GM12878 (cell line): Measurements from ENCODE around the gene ZC3H6. TPM values are rescaled to one million over a fixed set of nuclear protein-coding genes. Genes with fewer than 3 reads are reported as not detected.

Source experiments
- ATAC-seq: fragments of 200-7000 bp; cut with Tn5 transposase; 3 replicates; pipeline ENCODE4 v1.9.1; 2020; ENCODE audit warnings: mild to moderate bottlenecking, moderate library complexity
- BruUV-seq: library from RNA; stranded (reverse); fragments of 400-500 nt; replicated peaks from 2 replicates; lab custom pipeline; 2021; lab: Mats Ljungman, UMichigan
- CTCF ChIA-PET: fragments of 300-600 bp; sonication (Branson Sonifier 250); formaldehyde crosslinking; extraction: SDS; loops from one replicate; lab custom pipeline; 2021; ENCODE audit warnings: inconsistent platforms; lab: Yijun Ruan, JAX
- POLR2A ChIA-PET: fragments of 350-600 bp; formaldehyde crosslinking; extraction: SDS; loops from one replicate; lab custom pipeline; 2021; ENCODE audit warnings: inconsistent platforms; lab: Charles Lee
- RAD21 ChIA-PET: fragments of 300-600 bp; sonication (Branson Sonifier 250); formaldehyde crosslinking; loops from one replicate; lab custom pipeline; 2023; ENCODE audit warnings: antibody characterized with exemption; ENCODE audit not compliant: unreplicated experiment; lab: Charles Lee
- SMC1A ChIA-PET: fragments of 300-600 bp; sonication (Branson Sonifier 250); formaldehyde crosslinking; loops from one replicate; lab custom pipeline; 2023; ENCODE audit not compliant: unreplicated experiment, uncharacterized antibody; lab: Charles Lee
- DNase-seq: peaks from one replicate; pipeline ENCODE4 v3.0.0-alpha.2; 2011; ENCODE audit warnings: low read depth, low spot score
- FAIRE-seq: peaks from 3 replicates; lab custom pipeline; 2011; peaks lifted over from hg19 to GRCh38; lab: Jason Lieb, UNC
- H2AFZ ChIP-seq: 2 replicates; pipeline ENCODE4 v1.6.0; 2011; ENCODE audit warnings: low read depth, low read length, control low read depth; ENCODE audit not compliant: control insufficient read depth
- H3K27ac ChIP-seq: 2 replicates; pipeline ENCODE4 v1.5.1; 2011; ENCODE audit warnings: control low read depth; ENCODE audit not compliant: control insufficient read depth, insufficient read depth
- H3K27me3 ChIP-seq, 2 experiments: replicated peaks in 1 of 2; 2 replicates each; pipeline versions ENCODE4 v1.6.0 to v1.6.1; 2011; ENCODE audit warnings: low read length in 1 of 2; ENCODE audit not compliant: control insufficient read depth in 2 of 2, insufficient read depth in 2 of 2
- H3K36me3 ChIP-seq, 2 experiments: 2 replicates each; pipeline ENCODE4 v1.5.1; 2011; ENCODE audit warnings: low read length in 1 of 2; ENCODE audit not compliant: control insufficient read depth in 2 of 2, insufficient read depth in 2 of 2
- H3K4me1 ChIP-seq: 2 replicates; pipeline ENCODE4 v1.6.1; 2011; ENCODE audit warnings: mild to moderate bottlenecking, low read length, moderate library complexity, mixed read lengths; ENCODE audit not compliant: control insufficient read depth, insufficient read depth
- H3K4me2 ChIP-seq: 2 replicates; pipeline ENCODE4 v1.6.0; 2011; ENCODE audit warnings: control low read depth; ENCODE audit not compliant: control insufficient read depth, insufficient read depth
- H3K4me3 ChIP-seq: fragments of 200-600 bp; sonication (generic); 2 replicates; pipeline ENCODE4 v1.5.1; 2016
- H3K79me2 ChIP-seq: 2 replicates; pipeline ENCODE4 v1.6.0; 2011; ENCODE audit warnings: low read length; ENCODE audit not compliant: control insufficient read depth, insufficient read depth
- H3K9ac ChIP-seq: 2 replicates; pipeline ENCODE4 v1.8.0; 2011; ENCODE audit warnings: low read length, control low read depth, mixed read lengths; ENCODE audit not compliant: control insufficient read depth, insufficient read depth
- H3K9me3 ChIP-seq: replicated peaks from 3 replicates; pipeline ENCODE4 v1.5.1; 2011; ENCODE audit warnings: mild to moderate bottlenecking, low read length; ENCODE audit not compliant: control insufficient read depth, insufficient read depth
- H4K20me1 ChIP-seq: 2 replicates; pipeline ENCODE4 v1.6.0; 2011; ENCODE audit not compliant: control insufficient read depth, insufficient read depth
- CEBPB ChIP-seq, 2 experiments: fragments of 150-350 bp in 1 of 2; IDR thresholded peaks; 2 replicates each; pipeline ENCODE4 v1.6.1; 2012 to 2014; ENCODE audit warnings: low read depth in 2 of 2, low read length in 2 of 2, borderline replicate concordance in 1 of 2, inconsistent platforms in 1 of 2
- CHD4 ChIP-seq: fragments of 200-600 bp; sonication (generic); IDR thresholded peaks from 2 replicates; pipeline ENCODE4 v1.6.1; 2016; ENCODE audit warnings: mild to moderate bottlenecking
- LARP7 ChIP-seq: fragments of 450-650 bp; IDR thresholded peaks from 2 replicates; pipeline ENCODE4 v1.6.1; 2017; ENCODE audit warnings: mild to moderate bottlenecking
- NBN ChIP-seq: fragments of 450-650 bp; IDR thresholded peaks from 2 replicates; pipeline ENCODE4 v1.6.1; 2016
- NFXL1 ChIP-seq: fragments of 450-650 bp; IDR thresholded peaks from 2 replicates; pipeline ENCODE4 v1.6.1; 2017; ENCODE audit warnings: antibody characterized with exemption, mild to moderate bottlenecking, borderline replicate concordance
- NFYA ChIP-seq: IDR thresholded peaks from 2 replicates; pipeline ENCODE4 v1.6.1; 2011; ENCODE audit warnings: low read depth, mild to moderate bottlenecking, low read length, improper control_type of control experiment, borderline replicate concordance
- RELA ChIP-seq: fragments of 450-650 bp; IDR thresholded peaks from 2 replicates; pipeline ENCODE4 v1.8.0; 2014; ENCODE audit warnings: borderline replicate concordance; ENCODE audit not compliant: partially characterized antibody
- SIN3A ChIP-seq: IDR thresholded peaks from 2 replicates; pipeline ENCODE4 v1.6.1; 2012; ENCODE audit warnings: low read depth, low read length, improper control_type of control experiment
- WRNIP1 ChIP-seq: IDR thresholded peaks from 2 replicates; pipeline ENCODE4 v1.6.1; 2011; ENCODE audit warnings: low read depth, low read length, improper control_type of control experiment, borderline replicate concordance
- WGBS: methylation state at CpG from one replicate; pipeline ENCODE4 v1.1.6; 2016; ENCODE audit warnings: low lambda C conversion rate; ENCODE audit not compliant: insufficient replicate concordance, insufficient coverage; ENCODE audit errors: missing lambda C conversion rate; 5-methylcytosine and 5-hydroxymethylcytosine counted together
- in situ Hi-C: fragments of 300-500 bp; cut with MboI; formaldehyde crosslinking; loops from 9 replicates; pipeline ENCODE4 v1.14.3; 2018; ENCODE audit warnings: mixed read lengths
- intact Hi-C: fragments of 100-400 bp; cut with micrococcal nuclease; formaldehyde crosslinking; loops from one replicate; pipeline ENCODE4 v1.14.2; 2022; ENCODE audit not compliant: unreplicated experiment
- polyA plus RNA-seq, 11 experiments: library from polyadenylated mRNA; depleted of rRNA in 4 of 11; unstranded in 6 of 11; stranded (reverse) in 5 of 11; fragments of >200 nt; fragmentation: Nextera tagmentation in 4 of 11; fragmentation: Illumina TruSeq in 1 of 11; extraction: Ambion mirVana in 4 of 11; extraction: Trizol in 1 of 11; gene quantifications; 1 replicate in 1 of 11; 2 replicates in 10 of 11; pipeline versions ENCODE4 v1.2.1 to v1.2.3, GENCODE V29; 2011 to 2016; ENCODE audit warnings: inconsistent platforms in 2 of 11, missing spikeins in 2 of 11, low read depth in 1 of 11
- total RNA-seq, 4 experiments: library from RNA; depleted of rRNA in 3 of 4; stranded (reverse); fragments of >200 nt in 3 of 4; fragmentation: Illumina TruSeq in 1 of 4; extraction: Trizol in 1 of 4; gene quantifications; 2 replicates each; pipeline versions ENCODE4 v1.2.1 to v1.2.3, GENCODE V29; 2013 to 2021
- TF ChIP-seq, protein P1 (sequence below): IDR thresholded peaks from 2 replicates; pipeline ENCODE4 v1.6.1; 2012; ENCODE audit warnings: improper control_type of control experiment, low read depth, low read length; ENCODE audit not compliant: insufficient replicate concordance
- TF ChIP-seq, protein P2 (sequence below): fragments of 150-350 bp; IDR thresholded peaks from 2 replicates; pipeline ENCODE4 v1.6.1; 2014; ENCODE audit warnings: mild to moderate bottlenecking, low read depth, low read length
- TF ChIP-seq, protein P3 (sequence below): fragments of 450-650 bp; IDR thresholded peaks from 2 replicates; pipeline ENCODE4 v1.6.1; 2018; ENCODE audit warnings: mild to moderate bottlenecking, low read depth, moderate library complexity; ENCODE audit not compliant: partially characterized antibody
- TF ChIP-seq, protein P4 (sequence below): fragments of 450-650 bp; IDR thresholded peaks from 2 replicates; pipeline ENCODE4 v1.6.1; 2016; ENCODE audit warnings: mild to moderate bottlenecking

Gene ZC3H6
- total and polyA plus RNA-seq, 10 of the 15 experiments (the other 5 are each of a cell fraction or from before 2014, with no cell fraction given), result 0.53 to 4.7 (median 1.9) TPM

DNA sequence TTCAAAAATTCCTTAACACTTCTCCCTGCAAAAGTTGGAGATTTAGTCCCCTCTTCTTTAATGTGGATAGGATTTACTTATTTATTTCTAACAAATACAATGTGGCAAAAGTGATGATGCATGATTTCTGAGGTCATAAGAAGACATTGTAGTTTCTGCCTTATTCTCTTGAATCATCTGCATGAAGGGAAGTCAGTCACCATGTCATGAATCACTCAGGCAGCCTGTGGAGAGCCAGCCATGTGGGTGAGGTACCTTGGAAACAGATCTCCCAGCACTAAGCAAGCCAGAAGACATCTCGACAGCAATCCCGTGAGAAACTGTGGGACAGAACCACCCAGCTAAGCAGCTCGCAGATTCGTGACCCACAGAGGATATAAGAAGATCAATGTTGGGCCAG is 17.8 kb upstream of the ZC3H6 start:
- H3K9me3 ChIP-seq, result no peaks in the 10 kb centered on the region
- H3K27ac ChIP-seq, result no peak overlapping the region
- ATAC-seq (no peak), DNase-seq (no peak), FAIRE-seq (no peak)
- no peaks in the 10 kb centered on the region for H3K36me3 ChIP-seq
- in situ Hi-C loops, result loop anchor here (10.0 kb wide), 1 partner anchor 373 kb away; the partner anchor contains the start of gene ANAPC1
- BruUV-seq, result no TSS peak
- H3K79me2 ChIP-seq, result peaks cover 15% of the 10 kb centered on the region
- SMC1A ChIA-PET, result interaction anchor here (1.9 kb wide), 1 partner anchor 11 kb away, joined by 6 read pairs; no protein-coding TSS in a partner anchor
- POLR2A ChIA-PET, result no interaction called here
- no peak overlapping the region for H3K4me2 ChIP-seq
- CTCF ChIA-PET, result interaction anchor here (0.9 kb wide), 1 partner anchor 12 kb away, joined by 3 read pairs; no protein-coding TSS in a partner anchor
- H3K9ac ChIP-seq, result no peak overlapping the region
- no peaks in the 10 kb centered on the region for H3K27me3 ChIP-seq
- WGBS, result 83% methylated on average over 4 of the region's 4 CpGs
- intact Hi-C loops, result loop anchor here (5.0 kb wide), 2 partner anchors 175 to 225 kb away; partner anchors contain the start of genes RGPD8 and TTL
- RAD21 ChIA-PET, result interaction anchor here (0.6 to 2.9 kb wide), 2 partner anchors 136 to 327 kb away, joined by 3 to 11 read pairs; partner anchors contain the start of gene CHCHD5
- H3K4me1 ChIP-seq, result peaks cover 3% of the 10 kb centered on the region; the same call in 1 of the 2 replicates
- H4K20me1 ChIP-seq, result no peaks in the 10 kb centered on the region
- no peak overlapping the region for H3K4me3 ChIP-seq
- no peak overlapping the region for H2AFZ ChIP-seq
- TF ChIP-seq WRNIP1 (no peak), LARP7 (no peak), NFXL1 (no peak), SIN3A (no peak), CHD4 (no peak), NFYA (no peak), NBN (no peak), CEBPB (IDR thresholded peaks at IDR 0.05; ENCODE audit: borderline replicate concordance in 1 of 2, low read depth in 2 of 2, low read length in 2 of 2) (no peak), RELA (no peak)
- TF ChIP-seq, protein P1, sequence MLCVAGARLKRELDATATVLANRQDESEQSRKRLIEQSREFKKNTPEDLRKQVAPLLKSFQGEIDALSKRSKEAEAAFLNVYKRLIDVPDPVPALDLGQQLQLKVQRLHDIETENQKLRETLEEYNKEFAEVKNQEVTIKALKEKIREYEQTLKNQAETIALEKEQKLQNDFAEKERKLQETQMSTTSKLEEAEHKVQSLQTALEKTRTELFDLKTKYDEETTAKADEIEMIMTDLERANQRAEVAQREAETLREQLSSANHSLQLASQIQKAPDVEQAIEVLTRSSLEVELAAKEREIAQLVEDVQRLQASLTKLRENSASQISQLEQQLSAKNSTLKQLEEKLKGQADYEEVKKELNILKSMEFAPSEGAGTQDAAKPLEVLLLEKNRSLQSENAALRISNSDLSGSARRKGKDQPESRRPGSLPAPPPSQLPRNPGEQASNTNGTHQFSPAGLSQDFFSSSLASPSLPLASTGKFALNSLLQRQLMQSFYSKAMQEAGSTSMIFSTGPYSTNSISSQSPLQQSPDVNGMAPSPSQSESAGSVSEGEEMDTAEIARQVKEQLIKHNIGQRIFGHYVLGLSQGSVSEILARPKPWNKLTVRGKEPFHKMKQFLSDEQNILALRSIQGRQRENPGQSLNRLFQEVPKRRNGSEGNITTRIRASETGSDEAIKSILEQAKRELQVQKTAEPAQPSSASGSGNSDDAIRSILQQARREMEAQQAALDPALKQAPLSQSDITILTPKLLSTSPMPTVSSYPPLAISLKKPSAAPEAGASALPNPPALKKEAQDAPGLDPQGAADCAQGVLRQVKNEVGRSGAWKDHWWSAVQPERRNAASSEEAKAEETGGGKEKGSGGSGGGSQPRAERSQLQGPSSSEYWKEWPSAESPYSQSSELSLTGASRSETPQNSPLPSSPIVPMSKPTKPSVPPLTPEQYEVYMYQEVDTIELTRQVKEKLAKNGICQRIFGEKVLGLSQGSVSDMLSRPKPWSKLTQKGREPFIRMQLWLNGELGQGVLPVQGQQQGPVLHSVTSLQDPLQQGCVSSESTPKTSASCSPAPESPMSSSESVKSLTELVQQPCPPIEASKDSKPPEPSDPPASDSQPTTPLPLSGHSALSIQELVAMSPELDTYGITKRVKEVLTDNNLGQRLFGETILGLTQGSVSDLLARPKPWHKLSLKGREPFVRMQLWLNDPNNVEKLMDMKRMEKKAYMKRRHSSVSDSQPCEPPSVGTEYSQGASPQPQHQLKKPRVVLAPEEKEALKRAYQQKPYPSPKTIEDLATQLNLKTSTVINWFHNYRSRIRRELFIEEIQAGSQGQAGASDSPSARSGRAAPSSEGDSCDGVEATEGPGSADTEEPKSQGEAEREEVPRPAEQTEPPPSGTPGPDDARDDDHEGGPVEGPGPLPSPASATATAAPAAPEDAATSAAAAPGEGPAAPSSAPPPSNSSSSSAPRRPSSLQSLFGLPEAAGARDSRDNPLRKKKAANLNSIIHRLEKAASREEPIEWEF, result no peak
- TF ChIP-seq, protein P2, sequence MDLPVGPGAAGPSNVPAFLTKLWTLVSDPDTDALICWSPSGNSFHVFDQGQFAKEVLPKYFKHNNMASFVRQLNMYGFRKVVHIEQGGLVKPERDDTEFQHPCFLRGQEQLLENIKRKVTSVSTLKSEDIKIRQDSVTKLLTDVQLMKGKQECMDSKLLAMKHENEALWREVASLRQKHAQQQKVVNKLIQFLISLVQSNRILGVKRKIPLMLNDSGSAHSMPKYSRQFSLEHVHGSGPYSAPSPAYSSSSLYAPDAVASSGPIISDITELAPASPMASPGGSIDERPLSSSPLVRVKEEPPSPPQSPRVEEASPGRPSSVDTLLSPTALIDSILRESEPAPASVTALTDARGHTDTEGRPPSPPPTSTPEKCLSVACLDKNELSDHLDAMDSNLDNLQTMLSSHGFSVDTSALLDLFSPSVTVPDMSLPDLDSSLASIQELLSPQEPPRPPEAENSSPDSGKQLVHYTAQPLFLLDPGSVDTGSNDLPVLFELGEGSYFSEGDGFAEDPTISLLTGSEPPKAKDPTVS, result no peak
- TF ChIP-seq, protein P3, sequence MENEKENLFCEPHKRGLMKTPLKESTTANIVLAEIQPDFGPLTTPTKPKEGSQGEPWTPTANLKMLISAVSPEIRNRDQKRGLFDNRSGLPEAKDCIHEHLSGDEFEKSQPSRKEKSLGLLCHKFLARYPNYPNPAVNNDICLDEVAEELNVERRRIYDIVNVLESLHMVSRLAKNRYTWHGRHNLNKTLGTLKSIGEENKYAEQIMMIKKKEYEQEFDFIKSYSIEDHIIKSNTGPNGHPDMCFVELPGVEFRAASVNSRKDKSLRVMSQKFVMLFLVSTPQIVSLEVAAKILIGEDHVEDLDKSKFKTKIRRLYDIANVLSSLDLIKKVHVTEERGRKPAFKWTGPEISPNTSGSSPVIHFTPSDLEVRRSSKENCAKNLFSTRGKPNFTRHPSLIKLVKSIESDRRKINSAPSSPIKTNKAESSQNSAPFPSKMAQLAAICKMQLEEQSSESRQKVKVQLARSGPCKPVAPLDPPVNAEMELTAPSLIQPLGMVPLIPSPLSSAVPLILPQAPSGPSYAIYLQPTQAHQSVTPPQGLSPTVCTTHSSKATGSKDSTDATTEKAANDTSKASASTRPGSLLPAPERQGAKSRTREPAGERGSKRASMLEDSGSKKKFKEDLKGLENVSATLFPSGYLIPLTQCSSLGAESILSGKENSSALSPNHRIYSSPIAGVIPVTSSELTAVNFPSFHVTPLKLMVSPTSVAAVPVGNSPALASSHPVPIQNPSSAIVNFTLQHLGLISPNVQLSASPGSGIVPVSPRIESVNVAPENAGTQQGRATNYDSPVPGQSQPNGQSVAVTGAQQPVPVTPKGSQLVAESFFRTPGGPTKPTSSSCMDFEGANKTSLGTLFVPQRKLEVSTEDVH, result no peak
- TF ChIP-seq, protein P4, sequence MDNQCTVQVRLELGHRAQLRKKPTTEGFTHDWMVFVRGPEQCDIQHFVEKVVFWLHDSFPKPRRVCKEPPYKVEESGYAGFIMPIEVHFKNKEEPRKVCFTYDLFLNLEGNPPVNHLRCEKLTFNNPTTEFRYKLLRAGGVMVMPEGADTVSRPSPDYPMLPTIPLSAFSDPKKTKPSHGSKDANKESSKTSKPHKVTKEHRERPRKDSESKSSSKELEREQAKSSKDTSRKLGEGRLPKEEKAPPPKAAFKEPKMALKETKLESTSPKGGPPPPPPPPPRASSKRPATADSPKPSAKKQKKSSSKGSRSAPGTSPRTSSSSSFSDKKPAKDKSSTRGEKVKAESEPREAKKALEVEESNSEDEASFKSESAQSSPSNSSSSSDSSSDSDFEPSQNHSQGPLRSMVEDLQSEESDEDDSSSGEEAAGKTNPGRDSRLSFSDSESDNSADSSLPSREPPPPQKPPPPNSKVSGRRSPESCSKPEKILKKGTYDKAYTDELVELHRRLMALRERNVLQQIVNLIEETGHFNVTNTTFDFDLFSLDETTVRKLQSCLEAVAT, result no peak
